ENCODE data around the gene SAMSN1.

DNA sequence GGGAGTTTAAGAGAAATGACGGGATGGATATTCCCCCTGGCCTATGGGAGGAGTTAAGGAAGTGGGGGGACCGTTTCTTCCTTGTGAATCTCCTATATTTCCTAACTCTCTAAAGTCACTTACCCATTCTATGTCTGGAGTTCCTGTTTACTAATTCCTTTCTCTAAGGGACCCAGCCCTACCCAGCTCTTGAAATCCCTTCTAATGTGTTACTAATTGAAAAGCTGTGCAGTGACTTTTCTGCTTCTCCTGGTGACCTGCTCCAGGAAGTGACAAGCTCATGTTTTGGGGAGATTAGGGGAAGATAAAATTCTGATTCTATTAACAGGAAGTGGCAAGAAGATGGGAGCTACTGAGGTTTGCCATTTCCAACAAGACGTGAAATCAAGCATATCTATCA, 4.0 kb upstream of the SAMSN1 start:
- no peak for TF ChIP-seq EZH2 (IDR thresholded peaks at IDR 0.05)
- TF ChIP-seq, protein P1, sequence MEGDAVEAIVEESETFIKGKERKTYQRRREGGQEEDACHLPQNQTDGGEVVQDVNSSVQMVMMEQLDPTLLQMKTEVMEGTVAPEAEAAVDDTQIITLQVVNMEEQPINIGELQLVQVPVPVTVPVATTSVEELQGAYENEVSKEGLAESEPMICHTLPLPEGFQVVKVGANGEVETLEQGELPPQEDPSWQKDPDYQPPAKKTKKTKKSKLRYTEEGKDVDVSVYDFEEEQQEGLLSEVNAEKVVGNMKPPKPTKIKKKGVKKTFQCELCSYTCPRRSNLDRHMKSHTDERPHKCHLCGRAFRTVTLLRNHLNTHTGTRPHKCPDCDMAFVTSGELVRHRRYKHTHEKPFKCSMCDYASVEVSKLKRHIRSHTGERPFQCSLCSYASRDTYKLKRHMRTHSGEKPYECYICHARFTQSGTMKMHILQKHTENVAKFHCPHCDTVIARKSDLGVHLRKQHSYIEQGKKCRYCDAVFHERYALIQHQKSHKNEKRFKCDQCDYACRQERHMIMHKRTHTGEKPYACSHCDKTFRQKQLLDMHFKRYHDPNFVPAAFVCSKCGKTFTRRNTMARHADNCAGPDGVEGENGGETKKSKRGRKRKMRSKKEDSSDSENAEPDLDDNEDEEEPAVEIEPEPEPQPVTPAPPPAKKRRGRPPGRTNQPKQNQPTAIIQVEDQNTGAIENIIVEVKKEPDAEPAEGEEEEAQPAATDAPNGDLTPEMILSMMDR (IDR thresholded peaks at IDR 0.05): no peak
